WTC11 (cell line): Measurements from ENCODE around the gene USP15. TPM values are rescaled to one million over a fixed set of nuclear protein-coding genes. Genes with fewer than 3 reads are reported as not detected.
A peak's percentile ranks its signal among the peaks of the same experiment; 100 is the strongest.

Source experiments
- ATAC-seq: fragments of 200-7000 bp; cut with Tn5 transposase; 2 replicates; pipeline ENCODE4 v1.10.0; 2021; ENCODE audit warnings: mild to moderate bottlenecking, moderate library complexity
- CTCF ChIA-PET: fragments of 300-600 bp; sonication (Branson Sonifier 250); formaldehyde crosslinking; loops from one replicate; lab custom pipeline; 2021; ENCODE audit warnings: antibody characterized with exemption; lab: Charles Lee
- POLR2A ChIA-PET: fragments of 350-600 bp; sonication (Branson Sonifier 250); formaldehyde crosslinking; loops from one replicate; lab custom pipeline; 2021; ENCODE audit warnings: antibody characterized with exemption; lab: Charles Lee
- DNase-seq: peaks from one replicate; pipeline ENCODE4 v3.0.0; 2021; ENCODE audit warnings: low spot score
- H3K27ac Mint-ChIP-seq: 2 replicates; pipeline ENCODE4 v1.8.0; 2021; ENCODE audit warnings: mixed read lengths
- H3K27me3 Mint-ChIP-seq: 2 replicates; pipeline ENCODE4 v1.8.0; 2021; ENCODE audit warnings: low read depth, mild to moderate bottlenecking, moderate library complexity, mixed read lengths
- H3K36me3 Mint-ChIP-seq: 2 replicates; pipeline ENCODE4 v1.8.0; 2021; ENCODE audit warnings: mixed read lengths
- H3K4me1 Mint-ChIP-seq: 2 replicates; pipeline ENCODE4 v1.8.0; 2022; ENCODE audit warnings: mixed read lengths
- H3K4me3 Mint-ChIP-seq: 2 replicates; pipeline ENCODE4 v1.8.0; 2021; ENCODE audit warnings: mild to moderate bottlenecking, moderate library complexity, mixed read lengths
- H3K9me3 Mint-ChIP-seq: 2 replicates; pipeline ENCODE4 v1.8.0; 2021; ENCODE audit warnings: mixed read lengths
- AR ChIP-seq: fragments of 250-450 bp; sonication (Bioruptor Pico); IDR thresholded peaks from 2 replicates; pipeline ENCODE4 v1.9.0; 2021; ENCODE audit warnings: mild to moderate bottlenecking
- ATF1 ChIP-seq: sonication (generic); formaldehyde crosslinking; IDR thresholded peaks from 2 replicates; pipeline ENCODE4 v1.8.1; 2023; ENCODE audit warnings: mild to moderate bottlenecking, moderate library complexity, missing genetic modification reagents
- ATF3 ChIP-seq: sonication (generic); formaldehyde crosslinking; conservative IDR thresholded peaks from 2 replicates; pipeline ENCODE4 v1.8.1; 2022; ENCODE audit warnings: mild to moderate bottlenecking, missing genetic modification reagents
- CBFB ChIP-seq: sonication (generic); formaldehyde crosslinking; IDR thresholded peaks from 2 replicates; pipeline ENCODE4 v1.8.1; 2022; ENCODE audit warnings: mild to moderate bottlenecking, low read depth, missing genetic modification reagents
- ELF4 ChIP-seq: sonication (generic); formaldehyde crosslinking; IDR thresholded peaks from 2 replicates; pipeline ENCODE4 v1.8.1; 2022; ENCODE audit warnings: low read depth, mild to moderate bottlenecking, moderate library complexity, missing genetic modification reagents
- GABPB1 ChIP-seq: sonication (generic); formaldehyde crosslinking; IDR thresholded peaks from 2 replicates; pipeline ENCODE4 v1.8.1; 2023; ENCODE audit warnings: mild to moderate bottlenecking, missing genetic modification reagents
- IRF2 ChIP-seq: sonication (generic); formaldehyde crosslinking; IDR thresholded peaks from 2 replicates; pipeline ENCODE4 v1.8.0; 2022; ENCODE audit warnings: low read depth, missing genetic modification reagents, borderline replicate concordance
- KAT7 ChIP-seq: sonication (generic); formaldehyde crosslinking; IDR thresholded peaks from 2 replicates; pipeline ENCODE4 v1.8.1; 2023; ENCODE audit warnings: missing genetic modification reagents, mild to moderate bottlenecking, borderline replicate concordance
- MLX ChIP-seq: sonication (generic); formaldehyde crosslinking; IDR thresholded peaks from 2 replicates; pipeline ENCODE4 v1.8.1; 2023; ENCODE audit warnings: mild to moderate bottlenecking, missing genetic modification reagents, moderate library complexity
- NFYB ChIP-seq: sonication (generic); formaldehyde crosslinking; conservative IDR thresholded peaks from 2 replicates; pipeline ENCODE4 v1.8.0; 2022; ENCODE audit warnings: low read depth, missing genetic modification reagents
- NR3C1 ChIP-seq: sonication (generic); formaldehyde crosslinking; conservative IDR thresholded peaks from 2 replicates; pipeline ENCODE4 v1.8.1; 2023; ENCODE audit warnings: low read depth, mild to moderate bottlenecking, missing genetic modification reagents
- OVOL2 ChIP-seq: fragments of 250-450 bp; sonication (Bioruptor Pico); IDR thresholded peaks from 2 replicates; pipeline ENCODE4 v1.9.0; 2021; ENCODE audit warnings: mild to moderate bottlenecking, borderline replicate concordance
- RELA ChIP-seq: sonication (generic); formaldehyde crosslinking; IDR thresholded peaks from 2 replicates; pipeline ENCODE4 v1.8.1; 2022; ENCODE audit warnings: missing genetic modification reagents, mild to moderate bottlenecking, borderline replicate concordance
- TEAD1 ChIP-seq: sonication (generic); formaldehyde crosslinking; IDR thresholded peaks from 2 replicates; pipeline ENCODE4 v1.8.0; 2022; ENCODE audit warnings: mild to moderate bottlenecking, missing genetic modification reagents
- TEAD4 ChIP-seq: sonication (generic); formaldehyde crosslinking; IDR thresholded peaks from 2 replicates; pipeline ENCODE4 v1.8.0; 2022; ENCODE audit warnings: mild to moderate bottlenecking, missing genetic modification reagents
- USF1 ChIP-seq: sonication (generic); formaldehyde crosslinking; IDR thresholded peaks from 2 replicates; pipeline ENCODE4 v1.8.0; 2022; ENCODE audit warnings: mild to moderate bottlenecking, missing genetic modification reagents
- ZNF396 ChIP-seq: fragments of 250-450 bp; sonication (Bioruptor Pico); IDR thresholded peaks from 2 replicates; pipeline ENCODE4 v1.8.0; 2021; ENCODE audit warnings: mild to moderate bottlenecking, moderate library complexity, borderline replicate concordance
- ZNF416 ChIP-seq: fragments of 250-450 bp; sonication (Bioruptor Pico); IDR thresholded peaks from 2 replicates; pipeline ENCODE4 v1.9.0; 2021; ENCODE audit warnings: mild to moderate bottlenecking, inconsistent platforms
- ZNF425 ChIP-seq: fragments of 250-450 bp; sonication (Bioruptor Pico); conservative IDR thresholded peaks from 2 replicates; pipeline ENCODE4 v1.9.0; 2021; ENCODE audit warnings: mild to moderate bottlenecking
- ZNF532 ChIP-seq: fragments of 250-450 bp; sonication (Bioruptor Pico); IDR thresholded peaks from 2 replicates; pipeline ENCODE4 v1.9.0; 2021; ENCODE audit warnings: mild to moderate bottlenecking, borderline replicate concordance
- total RNA-seq: library from RNA; stranded (reverse); gene quantifications from 3 replicates; pipeline ENCODE4 v1.2.3, GENCODE V29; 2021

Gene USP15
- total RNA-seq, 1 experiment from 2014 or later, result 37.2 TPM

GRCh38 chr12:62297321-62297720 lies 37.1 kb downstream of the USP15 start:
- ChIA-PET CTCF (interaction anchor here (0.8 kb wide), 1 partner anchor 87 kb away, joined by 3 read pairs; no protein-coding TSS in a partner anchor), POLR2A (no interaction called here)
- Mint-ChIP-seq H3K27me3 (no peaks in the 10 kb centered on the region), H3K4me3 (no peak overlapping the region), H3K9me3 (no peaks in the 10 kb centered on the region), H3K27ac (0 out of 2 replicates have a peak overlapping the region, but pooled peaks have one; percentile 25), H3K36me3 (peaks cover 9% of the 10 kb centered on the region), H3K4me1 (peaks cover 9% of the 10 kb centered on the region)
- TF ChIP-seq RELA (no peak), NFYB (CRISPR knock-in tag) (no peak), CBFB (CRISPR knock-in tag) (no peak), NR3C1 (CRISPR knock-in tag) (no peak), ELF4 (CRISPR knock-in tag) (no peak), MLX (no peak), ZNF532 (CRISPR knock-in tag) (no peak), ZNF416 (CRISPR knock-in tag) (no peak), OVOL2 (CRISPR knock-in tag) (no peak), ATF3 (CRISPR knock-in tag) (no peak), TEAD1 (CRISPR knock-in tag) (no peak)
- no peak for ATAC-seq
- DNase-seq, result no peak

GRCh38 chr12:62299617-62300016 lies 39.4 kb downstream of the USP15 start:
- DNase-seq, result no peak
- ChIA-PET CTCF (no interaction called here), POLR2A (no interaction called here)
- H3K4me1 Mint-ChIP-seq, result no peaks in the 10 kb centered on the region
- no peaks in the 10 kb centered on the region for H3K27me3 Mint-ChIP-seq
- H3K4me3 Mint-ChIP-seq, result no peak overlapping the region
- ATAC-seq, result no peak
- H3K27ac Mint-ChIP-seq, result no peak overlapping the region
- peaks cover 24% of the 10 kb centered on the region for H3K36me3 Mint-ChIP-seq
- H3K9me3 Mint-ChIP-seq, result peaks cover 12% of the 10 kb centered on the region
- TF ChIP-seq IRF2 (CRISPR knock-in tag) (no peak), TEAD4 (CRISPR knock-in tag) (no peak), USF1 (CRISPR knock-in tag) (no peak), ZNF396 (CRISPR knock-in tag) (no peak), ATF1 (CRISPR knock-in tag) (no peak), ZNF425 (CRISPR knock-in tag) (no peak), AR (CRISPR knock-in tag) (no peak), RELA (no peak), GABPB1 (CRISPR knock-in tag) (no peak), ZNF532 (CRISPR knock-in tag) (no peak), KAT7 (CRISPR knock-in tag) (no peak)
